Left cardiac atrium (tissue), 4 donors: ENCODE measurements around the gene PEDS1. TPM values are rescaled to one million over a fixed set of nuclear protein-coding genes. Genes with fewer than 3 reads are reported as not detected.
A peak's percentile ranks its signal among the peaks of the same experiment; 100 is the strongest.
"Not testable (repeated sequence)": the region's sequence is repeated elsewhere in the genome, so short reads cannot be mapped to it uniquely, and the experiment has no call there.

ENCODE experiments used
- ATAC-seq, 2 donors: fragments of 200-7000 bp; cut with Tn5 transposase; one replicate each; pipeline ENCODE4 v1.9.1; 2020; ENCODE audit warnings: mild to moderate bottlenecking in 2 of 2, moderate library complexity in 2 of 2
- DNase-seq: peaks from one replicate; pipeline ENCODE4 v3.0.0-alpha.2; 2020
- intact Hi-C, 2 donors: fragments of 100-400 bp; cut with DNase I; formaldehyde crosslinking; loops; one replicate each; pipeline versions ENCODE4 v1.14.1 to v1.15.1; 2022 to 2023
- total RNA-seq, 2 donors: library from RNA; stranded (reverse); fragmentation: NEBNext Ultra II Directional; extraction: Animal tissue kit (Norgen Biotek cat#: 25700); gene quantifications; one replicate each; pipeline ENCODE4 v1.2.1, GENCODE V29; 2021
- donor health status: DM: no; HTN: yes; CAD: no.
- donor health status: DM: no; HTN: yes; CAD: no; lungs with severe emphysema.
- donor health status: DM: yes; HTN: yes; CAD: no.
- donor health status: Dilated cardiomyopathy.

Gene PEDS1
- total RNA-seq, 2 donors from 2014 or later, result 17.7 to 21.8 TPM

GRCh38 chr20:50175938-50176933 lies 22.7 kb upstream of the PEDS1 start:
- intact Hi-C loops, result loop anchor here in 1 of 2 donors (10.0 kb wide), 1 partner anchor 191 kb away; the partner anchor contains the start of gene SNAI1
- DNase-seq (no peak), ATAC-seq (no peak)

GRCh38 chr20:50174456-50174855 lies 20.9 kb upstream of the PEDS1 start:
- intact Hi-C loops, result loop anchor here in 1 of 2 donors (5.0 to 10.0 kb wide), 2 partner anchors 52 to 190 kb away; partner anchors contain the start of gene SNAI1
- DNase-seq, result no peak
- ATAC-seq, result no peak

GRCh38 chr20:50172347-50173013 lies 19.0 kb upstream of the PEDS1 start:
- intact Hi-C loops, result loop anchor here in 1 of 2 donors (5.0 to 10.0 kb wide), 2 partner anchors 50 to 188 kb away; partner anchors contain the start of gene SNAI1
- DNase-seq, result peak; percentile 93
- peak; percentile 96 to 97 for ATAC-seq

GRCh38 chr20:50170549-50171220 lies 17.2 kb upstream of the PEDS1 start:
- ATAC-seq (no peak), DNase-seq (no peak)
- intact Hi-C loops, result loop anchor here in 1 of 2 donors (5.0 to 10.0 kb wide), 2 partner anchors 48 to 186 kb away; partner anchors contain the start of gene SNAI1

GRCh38 chr20:50169329-50169823 lies 15.9 kb upstream of the PEDS1 start:
- intact Hi-C loops, result loop anchor here in 1 of 2 donors (1.0 to 2.0 kb wide), 2 partner anchors 48 to 191 kb away; no protein-coding TSS in a partner anchor

GRCh38 chr20:50165684-50166554 lies 12.4 kb upstream of the PEDS1 start:
- DNase-seq (peak; percentile 98), ATAC-seq (peak; percentile 98)
- intact Hi-C loops, result no loop called here

More at GRCh38 chr20:50169329-50169823, 15.9 kb upstream of the PEDS1 start:
- DNase-seq, result peak; percentile 74
- peak in 1 of 2 donors; percentile 3 for ATAC-seq

GRCh38 chr20:50163570-50164317 lies 10.2 kb upstream of the PEDS1 start:
- intact Hi-C loops, result no loop called here
- ATAC-seq (peak in 1 of 2 donors; percentile 15), DNase-seq (no peak)

- not testable (repeated sequence) for ATAC-seq, DNase-seq
Measured at GRCh38 chr20:50161494-50161893, 8.0 kb upstream of the PEDS1 start.

GRCh38 chr20:50153153-50153499 lies 397 bp downstream of the PEDS1 start:
- intact Hi-C loops, result no loop called here
- ATAC-seq (no peak), DNase-seq (no peak)

More at GRCh38 chr20:50161494-50161893, 8.0 kb upstream of the PEDS1 start:
- intact Hi-C loops, result not testable (repeated sequence)

- peak in 1 of 2 donors; percentile 2 for ATAC-seq
- DNase-seq, result no peak
- intact Hi-C loops, result no loop called here
Measured at GRCh38 chr20:50152394-50153152, 950 bp downstream of the PEDS1 start.

GRCh38 chr20:50151034-50151743 lies 2.3 kb downstream of the PEDS1 start:
- intact Hi-C loops, result no loop called here
- ATAC-seq (no peak), DNase-seq (no peak)

GRCh38 chr20:50149481-50150254 lies 3.9 kb downstream of the PEDS1 start:
- ATAC-seq, result no peak
- intact Hi-C loops, result no loop called here
- no peak for DNase-seq

- ATAC-seq (peak; percentile 21 to 50), DNase-seq (peak; percentile 71)
- intact Hi-C loops, result no loop called here
Measured at GRCh38 chr20:50146732-50147662, 6.5 kb downstream of the PEDS1 start.

- no peak for ATAC-seq
- intact Hi-C loops, result no loop called here
Measured at GRCh38 chr20:50146214-50146613, 7.3 kb downstream of the PEDS1 start.

More at GRCh38 chr20:50146214-50146613, 7.3 kb downstream of the PEDS1 start:
- DNase-seq, result no peak
